Stimulated activated CD8-positive, alpha-beta memory T cell treated with anti-CD3 and anti-CD28 coated beads, Interleukin-4, amount 100 ng/mL, for 48 hours (primary cell): ENCODE data around the gene TIPRL.
"Not testable (repeated sequence)": the region's sequence is repeated elsewhere in the genome, so short reads cannot be mapped to it uniquely, and the experiment has no call there.

Experiments used
- DNase-seq: peaks from one replicate; pipeline ENCODE4 v3.0.0-alpha.2; 2020

The TIPRL gene

DNA sequence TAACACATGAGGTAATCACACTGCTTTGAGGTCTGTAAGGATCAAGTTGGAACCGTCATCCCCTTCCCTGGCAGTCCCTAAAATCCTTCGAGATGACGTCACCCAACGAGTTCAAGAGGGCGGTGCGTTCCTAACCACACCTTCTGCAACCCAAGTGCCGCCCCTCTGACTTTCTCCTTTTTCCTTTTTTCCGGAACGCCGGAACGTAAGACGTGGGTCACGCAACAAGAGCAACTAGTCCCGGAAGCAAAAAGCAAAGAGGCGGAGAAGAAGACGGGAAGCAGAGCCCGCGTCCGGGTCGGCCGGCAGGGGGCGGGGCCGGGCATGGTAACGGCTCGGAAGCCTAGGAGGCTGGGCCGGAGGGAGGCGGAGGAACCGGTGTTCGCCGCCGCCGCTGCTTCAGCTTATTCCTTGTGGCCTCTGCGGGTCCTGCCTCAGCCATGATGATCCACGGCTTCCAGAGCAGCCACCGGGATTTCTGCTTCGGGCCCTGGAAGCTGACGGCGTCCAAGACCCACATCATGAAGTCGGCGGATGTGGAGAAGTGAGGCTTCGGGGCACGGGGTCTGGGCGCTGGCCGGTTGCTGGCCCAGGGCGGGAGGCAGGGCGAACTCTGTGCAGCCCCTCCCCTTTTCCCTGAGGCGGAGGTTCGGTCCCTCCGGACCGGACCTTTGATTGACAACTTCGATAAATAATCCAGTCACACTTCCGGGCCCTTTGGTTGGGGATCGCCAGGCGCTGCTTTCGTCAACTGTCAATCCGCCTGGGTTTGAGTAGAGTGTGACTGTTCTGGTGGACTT, at the start of gene TIPRL:
Gene TIPRL (plus strand): TSS at position 325 of the 800 bp plus-strand sequence. CDS start 116 bp downstream, at position 441.
- DNase-seq = peak; percentile 95

GRCh38 chr1:168129933-168130332, 48.8 kb upstream of the TIPRL start:
- DNase-seq = no peak

GRCh38 chr1:168134132-168134531, 44.6 kb upstream of the TIPRL start:
- no peak for DNase-seq

DNA sequence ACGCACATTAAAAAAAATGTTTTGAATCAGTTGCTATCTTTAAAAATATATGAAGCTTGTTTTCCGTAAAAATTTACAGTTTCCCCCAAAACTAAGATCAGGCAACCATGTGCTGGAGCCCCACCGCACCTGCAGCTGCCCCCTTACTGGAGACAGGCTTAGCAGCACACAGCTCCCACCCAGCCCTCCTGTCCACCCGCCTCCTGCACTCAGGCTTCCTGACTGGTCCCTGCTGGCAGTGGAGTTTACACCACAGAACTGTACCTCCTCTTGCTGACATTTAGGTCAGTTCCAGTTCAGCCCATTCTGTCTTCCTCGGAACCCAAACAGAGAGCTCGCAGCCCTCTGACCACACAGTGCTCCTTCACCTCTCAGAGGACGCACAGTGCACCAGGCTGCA, 44.1 kb upstream of the TIPRL start:
- DNase-seq = no peak

DNA sequence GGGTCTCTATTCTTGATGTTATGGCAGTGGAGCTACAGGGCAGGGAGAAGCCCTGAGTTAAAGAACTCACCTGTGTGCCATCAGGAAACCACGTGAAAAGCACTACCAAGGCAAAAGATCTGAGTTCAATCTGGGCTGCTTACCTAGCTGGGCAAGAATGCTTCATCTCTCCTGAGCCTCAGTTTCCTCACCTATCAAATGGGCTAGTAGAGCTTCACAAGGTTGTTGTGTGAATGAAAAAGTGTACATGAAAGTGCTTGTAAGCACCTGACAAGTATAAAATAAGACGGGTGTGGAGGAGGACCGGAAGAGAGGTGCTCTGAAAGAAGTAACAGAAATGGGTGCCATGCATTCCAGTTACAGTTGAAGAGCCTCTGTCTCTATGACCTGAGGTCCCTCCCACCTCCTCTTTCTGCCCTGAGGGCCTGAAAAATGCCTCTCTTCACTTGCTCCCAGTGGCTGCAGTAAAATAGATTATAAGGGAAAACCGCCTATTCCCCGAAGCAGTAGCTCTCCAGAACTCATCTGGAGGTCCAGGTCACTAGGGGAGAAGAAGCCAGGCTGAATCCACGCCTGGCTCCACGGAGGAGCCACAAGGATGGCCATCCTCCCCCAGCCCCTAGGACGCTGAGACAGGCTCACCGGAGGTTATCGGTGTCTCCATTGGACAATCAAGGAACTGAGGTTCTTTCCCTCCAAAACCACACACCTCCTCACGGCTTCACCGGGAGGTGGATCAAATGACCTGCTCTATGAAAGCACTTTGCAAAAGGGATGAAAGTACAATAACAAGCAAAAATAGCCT, 43.4 kb upstream of the TIPRL start:
- DNase-seq = no peak

GRCh38 chr1:168135921-168136708, 42.6 kb upstream of the TIPRL start:
- peak; percentile 36 for DNase-seq

DNA sequence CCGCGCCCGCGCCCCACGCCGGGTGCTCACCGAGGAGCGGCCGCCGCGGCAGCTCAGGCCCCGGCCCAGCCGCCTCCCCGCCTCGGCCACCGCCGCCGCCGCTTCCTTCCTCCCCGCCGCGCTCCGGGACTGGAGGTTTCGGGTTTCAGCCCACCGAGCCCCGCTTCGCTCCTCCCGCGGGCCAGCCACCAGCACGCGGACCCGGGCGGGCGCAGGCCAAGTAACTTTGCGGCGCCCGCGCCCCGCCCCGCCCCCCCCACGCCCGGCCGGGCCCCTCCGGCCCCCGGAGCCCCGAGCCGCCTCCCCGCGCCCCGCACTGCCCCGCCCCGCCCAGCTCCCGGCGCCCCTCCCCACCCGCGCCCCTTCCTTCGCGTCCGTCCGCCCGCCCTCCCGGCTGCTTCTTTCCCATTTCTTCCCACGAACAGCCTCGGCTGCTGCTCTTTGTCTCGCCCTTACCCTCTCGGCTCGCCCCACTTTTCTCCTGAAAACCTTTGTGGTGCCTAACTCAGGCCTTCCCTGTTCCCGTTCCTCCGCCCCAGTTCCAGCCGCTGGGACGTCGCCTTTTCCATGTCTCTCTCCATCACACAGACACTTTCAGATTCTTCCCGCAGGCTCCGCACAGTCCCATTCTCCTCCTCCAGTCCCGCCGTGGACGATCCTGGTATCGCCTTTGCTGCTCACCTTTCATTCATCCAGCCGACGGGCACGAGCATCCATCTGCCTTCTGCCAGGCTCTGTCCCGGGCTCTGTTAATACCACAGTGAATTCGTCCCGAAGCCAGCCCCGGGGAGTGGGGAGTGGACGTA, 41.9 kb upstream of the TIPRL start, which contains the start of gene GPR161:
Gene GPR161 (minus strand): TSS at position 222 of the 806 bp plus-strand sequence. CDS start 32,080 bp downstream, outside the sequence.
- DNase-seq = peak; percentile 42

- no peak for DNase-seq
Measured at GRCh38 chr1:168137515-168137821, 41.3 kb upstream of the TIPRL start.

DNA sequence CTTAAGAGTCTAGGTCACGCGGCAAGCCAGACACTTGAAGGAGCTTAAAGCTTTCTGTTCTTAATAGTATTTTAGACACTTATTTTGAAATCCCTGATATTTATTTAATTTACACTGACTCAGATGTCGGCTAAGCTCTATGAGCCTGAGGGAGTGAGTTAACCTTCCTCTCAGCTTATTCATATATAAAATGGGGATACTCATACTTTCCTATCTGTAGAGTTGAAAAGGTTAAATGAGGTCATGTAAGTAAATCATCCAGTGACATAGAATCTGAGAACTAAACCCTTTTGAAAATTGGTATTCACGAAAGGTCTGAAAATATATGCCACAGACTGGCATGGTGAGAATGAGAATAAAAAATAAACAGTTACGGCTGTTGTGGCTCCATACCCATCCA, 40.6 kb upstream of the TIPRL start:
- no peak for DNase-seq

- DNase-seq = no peak
Measured at GRCh38 chr1:168139070-168139469, 39.7 kb upstream of the TIPRL start.

- no peak for DNase-seq
Measured at GRCh38 chr1:168141871-168142385, 36.8 kb upstream of the TIPRL start.

DNA sequence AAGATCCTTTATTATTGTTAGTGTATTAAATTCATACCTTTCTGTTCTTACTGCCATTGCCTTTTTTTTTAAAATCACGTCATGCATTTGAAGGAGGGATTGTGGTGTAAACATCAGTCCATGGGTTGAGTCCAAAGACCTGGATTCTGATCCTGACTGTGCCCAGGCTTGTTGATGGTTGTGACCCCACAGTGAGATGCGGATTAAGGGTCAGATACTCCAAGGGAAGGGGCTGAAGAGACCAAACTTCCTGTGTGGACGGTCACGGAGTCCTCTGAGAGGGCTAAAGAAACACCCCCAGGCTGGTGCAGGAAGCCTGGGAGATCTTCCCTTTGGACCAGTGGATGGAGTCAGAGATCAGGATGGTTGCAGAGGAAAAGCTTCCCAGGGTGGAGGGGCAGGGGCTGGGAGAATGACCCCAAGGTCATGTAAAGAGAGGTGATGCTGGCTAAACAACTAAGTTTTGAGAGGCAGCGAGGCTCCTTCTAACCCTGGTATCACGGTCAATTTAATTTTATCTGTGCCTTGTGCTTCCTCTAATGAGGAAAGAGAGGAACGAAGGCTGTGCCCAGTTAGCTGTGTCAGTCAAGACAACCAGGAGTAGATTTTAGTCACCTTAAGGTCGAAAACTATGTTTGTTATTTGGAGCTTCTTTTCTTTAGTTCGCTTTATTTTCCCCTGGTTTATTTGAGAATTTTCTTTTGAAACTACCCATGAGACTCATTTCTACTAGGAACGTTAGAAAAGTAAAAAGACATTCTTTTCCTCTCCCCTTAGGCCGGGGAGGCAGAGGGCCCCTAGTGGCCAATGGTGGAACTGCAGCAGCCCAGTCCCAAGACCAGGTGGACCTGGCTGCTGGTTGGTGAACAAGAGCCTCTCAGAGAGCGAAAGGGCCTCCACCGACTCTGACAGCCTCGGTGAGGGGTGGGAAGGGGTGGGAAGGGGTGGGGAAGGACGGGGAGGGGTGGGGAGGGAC, 33.3 kb upstream of the TIPRL start:
- DNase-seq = peak; percentile 97

- no peak for DNase-seq
Measured at GRCh38 chr1:168146160-168146539, 32.6 kb upstream of the TIPRL start.

DNA sequence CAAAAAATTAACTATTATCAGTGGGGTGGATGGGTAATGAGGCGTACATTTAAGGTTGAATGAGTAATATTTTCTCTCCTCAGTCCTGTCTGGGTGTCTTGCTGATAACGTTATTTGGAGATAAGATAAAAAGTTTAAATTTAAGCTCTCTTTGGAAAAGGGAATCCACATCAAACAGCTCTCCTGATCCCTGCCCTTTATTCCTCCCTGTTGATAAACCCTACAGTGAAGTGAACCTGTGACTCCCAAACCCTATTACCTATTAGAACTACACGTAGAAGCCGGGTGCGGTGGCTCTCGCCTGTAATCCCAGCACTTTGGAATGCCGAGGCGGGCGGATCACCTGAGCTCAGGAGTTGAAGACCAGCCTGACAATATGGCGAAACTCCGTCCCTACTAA, 32.1 kb upstream of the TIPRL start:
- no peak for DNase-seq

DNA sequence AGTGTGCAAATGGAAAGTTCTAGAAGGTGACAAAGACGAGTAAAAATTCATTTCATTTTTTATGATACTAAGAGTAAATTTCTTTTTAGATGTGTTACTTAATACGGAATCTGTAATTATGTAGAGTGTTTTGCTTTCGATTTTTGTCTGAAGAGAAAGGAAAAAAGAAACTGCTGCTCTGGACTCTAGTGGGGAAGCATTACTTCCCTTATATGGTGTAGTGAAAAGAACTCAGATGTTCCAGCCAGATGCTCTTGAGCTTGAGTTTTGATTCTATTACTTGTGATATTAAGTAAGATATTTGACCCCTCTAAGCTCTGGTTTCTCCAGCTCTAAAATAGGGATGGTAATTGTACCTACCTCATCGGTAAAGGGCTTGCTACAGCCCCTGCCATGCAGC, 29.8 kb upstream of the TIPRL start:
- DNase-seq = no peak

GRCh38 chr1:168150283-168150682, 28.5 kb upstream of the TIPRL start:
- DNase-seq = no peak

DNA sequence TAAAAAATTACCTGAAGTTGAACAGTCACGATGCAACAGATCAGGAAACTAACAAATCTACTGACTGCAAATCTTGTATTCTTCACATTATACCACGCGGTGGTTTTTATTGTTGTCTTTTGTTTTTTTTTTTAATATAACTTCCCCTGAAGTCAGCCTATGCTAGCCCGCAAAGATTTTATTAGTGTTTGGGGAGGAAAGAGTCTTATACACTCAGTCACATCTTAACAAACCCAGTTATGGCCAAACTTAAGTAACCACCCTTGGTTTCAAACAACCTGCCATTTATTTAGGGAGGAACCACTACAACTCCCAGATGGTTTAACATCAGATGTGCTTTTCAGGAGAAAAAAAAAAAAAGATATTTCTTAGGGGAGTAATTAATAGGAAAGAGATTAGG, 26.8 kb upstream of the TIPRL start:
- no peak for DNase-seq

- not testable (repeated sequence) for DNase-seq
Measured at GRCh38 chr1:168154707-168155106, 24.1 kb upstream of the TIPRL start.

GRCh38 chr1:168155910-168156309, 22.9 kb upstream of the TIPRL start:
- DNase-seq = no peak

DNA sequence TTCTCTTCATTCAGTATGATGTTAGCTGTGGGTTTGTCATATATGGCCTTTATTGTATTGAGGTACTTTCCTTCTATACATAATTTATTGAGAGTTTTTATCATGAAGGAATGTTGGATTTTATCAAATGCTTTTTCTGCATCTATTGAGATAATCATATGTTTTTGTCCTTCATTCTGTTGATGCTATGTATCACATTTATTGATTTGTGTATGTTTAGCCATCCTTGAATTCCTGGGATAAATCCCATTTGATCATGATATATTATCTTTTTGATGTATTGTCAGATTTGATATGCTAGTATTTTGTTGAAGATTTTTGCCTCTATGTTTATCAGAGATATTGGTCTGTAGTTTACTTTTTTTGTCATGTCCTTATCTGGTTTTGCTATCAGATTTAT, 21.1 kb upstream of the TIPRL start:
- no peak for DNase-seq

- no peak for DNase-seq
Measured at GRCh38 chr1:168159251-168159650, 19.5 kb upstream of the TIPRL start.
